ENCODE measurements around the gene ADCY3. TPM values are rescaled to one million over a fixed set of nuclear protein-coding genes. Genes with fewer than 3 reads are reported as not detected.

ADCY3 gene
- polyA plus RNA-seq, 3 donors: 2.5 to 9.3 (median 3.5) TPM

DNA sequence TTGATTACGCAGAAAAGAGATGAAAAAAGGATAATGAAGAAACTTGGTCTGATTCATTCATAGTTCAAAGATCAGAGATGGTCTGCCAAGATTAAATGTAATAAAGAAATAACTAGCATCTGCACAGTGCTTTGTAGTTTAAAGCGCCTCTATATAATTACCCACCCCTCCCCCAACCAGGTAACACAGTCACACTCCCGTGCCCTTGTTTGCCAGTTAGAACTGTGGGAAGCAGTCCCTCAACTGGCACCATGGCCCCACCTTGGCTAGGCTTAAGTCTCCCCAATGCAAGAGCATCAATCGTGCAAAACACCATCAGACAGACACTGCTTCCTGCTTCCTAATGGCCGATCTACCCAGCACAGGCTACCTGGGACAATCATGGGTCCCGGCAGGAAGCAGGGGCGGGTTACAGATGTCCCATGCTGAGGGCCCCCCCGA lies 11.6 kb downstream of the ADCY3 start:
- Histone ChIP-seq H3K4me3 (replicated peaks in 1 of 3; ENCODE audit: low read depth in 2 of 3, low read length in 3 of 3) (no peak overlapping the region), H2AFZ (ENCODE audit: insufficient read depth, low read depth, low read length, poor library complexity, severe bottlenecking) (no peak overlapping the region), H3K4me2 (replicated peaks; ENCODE audit: extremely low read depth, low read length, poor library complexity, severe bottlenecking) (no peak overlapping the region), H3K36me3 (replicated peaks in 1 of 2; ENCODE audit: control insufficient read depth in 1 of 2, insufficient read depth in 2 of 2, low read length in 2 of 2) (no peaks in the 10 kb centered on the region), H3K27me3 (ENCODE audit: control insufficient read depth in 2 of 2, insufficient read depth in 2 of 2, low read length in 2 of 2) (no peaks in the 10 kb centered on the region), H3K9me3 (replicated peaks in 1 of 2; ENCODE audit: control insufficient read depth in 1 of 2, insufficient read depth in 1 of 2, low read length in 2 of 2) (peaks cover 0 to 3% of the 10 kb centered on the region in 2 donors), H3K79me2 (ENCODE audit: insufficient read depth, low read length) (no peaks in the 10 kb centered on the region), H4K20me1 (ENCODE audit: insufficient read depth, low read length) (no peaks in the 10 kb centered on the region), H3K9ac (ENCODE audit: insufficient read depth, low read length, poor library complexity, severe bottlenecking) (no peak overlapping the region), H3K4me1 (ENCODE audit: control insufficient read depth in 1 of 2, insufficient read depth in 2 of 2, low read length in 2 of 2) (no peaks in the 10 kb centered on the region), H3K27ac (ENCODE audit: low read depth in 1 of 2, low read length in 2 of 2) (no peak overlapping the region)
- H3K36me3 Mint-ChIP-seq: peaks cover 4 to 11% of the 10 kb centered on the region in 2 donors
- H3K4me1 Mint-ChIP-seq: peaks cover 8% of the 10 kb centered on the region
- H3K27ac Mint-ChIP-seq: no peak overlapping the region
- intact Hi-C loops (cut with micrococcal nuclease): no loop called here
- TF ChIP-seq, protein P1, sequence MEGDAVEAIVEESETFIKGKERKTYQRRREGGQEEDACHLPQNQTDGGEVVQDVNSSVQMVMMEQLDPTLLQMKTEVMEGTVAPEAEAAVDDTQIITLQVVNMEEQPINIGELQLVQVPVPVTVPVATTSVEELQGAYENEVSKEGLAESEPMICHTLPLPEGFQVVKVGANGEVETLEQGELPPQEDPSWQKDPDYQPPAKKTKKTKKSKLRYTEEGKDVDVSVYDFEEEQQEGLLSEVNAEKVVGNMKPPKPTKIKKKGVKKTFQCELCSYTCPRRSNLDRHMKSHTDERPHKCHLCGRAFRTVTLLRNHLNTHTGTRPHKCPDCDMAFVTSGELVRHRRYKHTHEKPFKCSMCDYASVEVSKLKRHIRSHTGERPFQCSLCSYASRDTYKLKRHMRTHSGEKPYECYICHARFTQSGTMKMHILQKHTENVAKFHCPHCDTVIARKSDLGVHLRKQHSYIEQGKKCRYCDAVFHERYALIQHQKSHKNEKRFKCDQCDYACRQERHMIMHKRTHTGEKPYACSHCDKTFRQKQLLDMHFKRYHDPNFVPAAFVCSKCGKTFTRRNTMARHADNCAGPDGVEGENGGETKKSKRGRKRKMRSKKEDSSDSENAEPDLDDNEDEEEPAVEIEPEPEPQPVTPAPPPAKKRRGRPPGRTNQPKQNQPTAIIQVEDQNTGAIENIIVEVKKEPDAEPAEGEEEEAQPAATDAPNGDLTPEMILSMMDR (IDR thresholded peaks at IDR 0.05): no peak
- no peak overlapping the region for H3K4me3 Mint-ChIP-seq
- DNase-seq: no peak
- H3K9me3 Mint-ChIP-seq: peaks cover 5 to 10% (median 6%) of the 10 kb centered on the region in 7 donors
- H3K27me3 Mint-ChIP-seq (ENCODE audit: low read depth in 3 of 3): peaks cover 0 to 2% (median 0%) of the 10 kb centered on the region in 3 donors
- WGBS (ENCODE audit: insufficient coverage): 93% methylated on average over 6 of the region's 8 CpGs

DNA sequence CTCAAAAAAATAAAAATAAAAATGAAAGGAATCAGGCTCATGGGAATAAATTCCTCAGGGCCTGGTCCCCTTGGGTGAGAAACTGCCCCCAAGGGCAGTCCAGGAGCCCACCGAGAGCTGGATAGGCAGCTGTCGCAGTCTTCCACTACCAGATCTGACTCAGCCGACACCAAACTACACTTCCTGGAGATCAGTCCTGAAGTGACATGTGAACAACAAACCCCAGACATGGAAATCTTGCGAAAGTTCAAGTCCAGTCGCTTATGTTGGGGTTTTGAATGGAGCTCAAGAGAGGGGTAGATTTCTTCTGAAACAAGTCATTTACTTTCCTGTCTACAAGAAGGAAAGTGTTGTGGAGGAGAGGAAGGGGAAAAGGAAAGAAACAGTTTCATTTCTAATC lies 12.9 kb downstream of the ADCY3 start:
- peaks cover 9 to 15% of the 10 kb centered on the region in 2 donors for H3K36me3 Mint-ChIP-seq
- 43% methylated on average over 2 of the region's 5 CpGs for WGBS (ENCODE audit: insufficient coverage)
- no peak overlapping the region for H3K4me2 ChIP-seq (replicated peaks; ENCODE audit: extremely low read depth, low read length, poor library complexity, severe bottlenecking)

More for the DNA sequence above, 12.9 kb downstream of the ADCY3 start:
- peaks cover 0 to 3% of the 10 kb centered on the region in 2 donors for H3K9me3 ChIP-seq (replicated peaks in 1 of 2; ENCODE audit: control insufficient read depth in 1 of 2, insufficient read depth in 1 of 2, low read length in 2 of 2)
- TF ChIP-seq, protein P1 (IDR thresholded peaks at IDR 0.05): no peak
- no peak overlapping the region for H3K27ac Mint-ChIP-seq
- H3K4me1 Mint-ChIP-seq: peaks cover 11% of the 10 kb centered on the region
- H3K36me3 ChIP-seq (replicated peaks in 1 of 2; ENCODE audit: control insufficient read depth in 1 of 2, insufficient read depth in 2 of 2, low read length in 2 of 2): no peaks in the 10 kb centered on the region
- intact Hi-C loops (cut with micrococcal nuclease): no loop called here
- H3K4me3 ChIP-seq (replicated peaks in 1 of 3; ENCODE audit: low read depth in 2 of 3, low read length in 3 of 3): no peak overlapping the region
- H3K27me3 ChIP-seq (ENCODE audit: control insufficient read depth in 2 of 2, insufficient read depth in 2 of 2, low read length in 2 of 2): no peaks in the 10 kb centered on the region
- peaks cover 0 to 2% (median 0%) of the 10 kb centered on the region in 3 donors for H3K27me3 Mint-ChIP-seq (ENCODE audit: low read depth in 3 of 3)
- peak in 1 of 3 donors; percentile 8 for DNase-seq
- H3K27ac ChIP-seq (ENCODE audit: low read depth in 1 of 2, low read length in 2 of 2): no peak overlapping the region
- H3K9ac ChIP-seq (ENCODE audit: insufficient read depth, low read length, poor library complexity, severe bottlenecking): no peak overlapping the region
- H3K4me1 ChIP-seq (ENCODE audit: control insufficient read depth in 1 of 2, insufficient read depth in 2 of 2, low read length in 2 of 2): no peaks in the 10 kb centered on the region
- no peaks in the 10 kb centered on the region for H3K79me2 ChIP-seq (ENCODE audit: insufficient read depth, low read length)
- H3K9me3 Mint-ChIP-seq: peaks cover 5 to 10% (median 6%) of the 10 kb centered on the region in 7 donors
- peak overlapping the region; percentile 23 for H2AFZ ChIP-seq (ENCODE audit: insufficient read depth, low read depth, low read length, poor library complexity, severe bottlenecking)
- no peaks in the 10 kb centered on the region for H4K20me1 ChIP-seq (ENCODE audit: insufficient read depth, low read length)
- no peak overlapping the region for H3K4me3 Mint-ChIP-seq
